LNCaP clone FGC (cell line): ENCODE data around the gene PPP1R1A.

Experiments used
- DNase-seq: peaks from one replicate; pipeline ENCODE4 v3.0.0-alpha.2; 2011; ENCODE audit warnings: low read depth
- H3K4me3 ChIP-seq: 2 replicates; pipeline ENCODE4 v1.5.1; 2011; ENCODE audit warnings: mild to moderate bottlenecking, low read depth, low read length, control low read depth
- TF ChIP-seq, protein P1 (sequence below): IDR thresholded peaks from 2 replicates; pipeline ENCODE4 v1.5.1; 2012; ENCODE audit warnings: mild to moderate bottlenecking; ENCODE audit not compliant: control insufficient read depth, insufficient read depth; ENCODE audit errors: extremely low read depth

The PPP1R1A gene

DNA sequence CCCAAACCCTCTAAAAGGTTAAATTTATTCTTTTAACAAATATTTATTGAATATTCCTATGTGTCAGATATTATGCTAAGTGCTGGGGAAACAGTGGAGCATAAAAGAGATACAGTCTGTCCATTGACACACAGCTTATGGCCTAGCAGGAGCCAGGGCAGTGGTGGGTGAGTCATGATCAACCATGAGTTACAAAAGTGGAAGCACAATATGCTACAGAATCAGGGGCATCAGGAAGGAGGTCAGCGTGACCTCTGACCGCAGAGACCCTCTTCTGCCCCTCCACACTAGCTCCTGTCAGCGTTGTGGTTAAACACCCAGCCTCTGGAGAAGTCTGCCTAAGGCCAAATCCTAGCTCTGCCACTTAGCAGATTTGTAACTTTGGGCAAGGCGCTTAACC, 4.7 kb upstream of the PPP1R1A start:
- DNase-seq = no peak
- H3K4me3 ChIP-seq = no peak overlapping the region
- TF ChIP-seq, protein P1, sequence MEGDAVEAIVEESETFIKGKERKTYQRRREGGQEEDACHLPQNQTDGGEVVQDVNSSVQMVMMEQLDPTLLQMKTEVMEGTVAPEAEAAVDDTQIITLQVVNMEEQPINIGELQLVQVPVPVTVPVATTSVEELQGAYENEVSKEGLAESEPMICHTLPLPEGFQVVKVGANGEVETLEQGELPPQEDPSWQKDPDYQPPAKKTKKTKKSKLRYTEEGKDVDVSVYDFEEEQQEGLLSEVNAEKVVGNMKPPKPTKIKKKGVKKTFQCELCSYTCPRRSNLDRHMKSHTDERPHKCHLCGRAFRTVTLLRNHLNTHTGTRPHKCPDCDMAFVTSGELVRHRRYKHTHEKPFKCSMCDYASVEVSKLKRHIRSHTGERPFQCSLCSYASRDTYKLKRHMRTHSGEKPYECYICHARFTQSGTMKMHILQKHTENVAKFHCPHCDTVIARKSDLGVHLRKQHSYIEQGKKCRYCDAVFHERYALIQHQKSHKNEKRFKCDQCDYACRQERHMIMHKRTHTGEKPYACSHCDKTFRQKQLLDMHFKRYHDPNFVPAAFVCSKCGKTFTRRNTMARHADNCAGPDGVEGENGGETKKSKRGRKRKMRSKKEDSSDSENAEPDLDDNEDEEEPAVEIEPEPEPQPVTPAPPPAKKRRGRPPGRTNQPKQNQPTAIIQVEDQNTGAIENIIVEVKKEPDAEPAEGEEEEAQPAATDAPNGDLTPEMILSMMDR = no peak

GRCh38 chr12:54592316-54592715, 3.9 kb upstream of the PPP1R1A start:
- DNase-seq = no peak

DNA sequence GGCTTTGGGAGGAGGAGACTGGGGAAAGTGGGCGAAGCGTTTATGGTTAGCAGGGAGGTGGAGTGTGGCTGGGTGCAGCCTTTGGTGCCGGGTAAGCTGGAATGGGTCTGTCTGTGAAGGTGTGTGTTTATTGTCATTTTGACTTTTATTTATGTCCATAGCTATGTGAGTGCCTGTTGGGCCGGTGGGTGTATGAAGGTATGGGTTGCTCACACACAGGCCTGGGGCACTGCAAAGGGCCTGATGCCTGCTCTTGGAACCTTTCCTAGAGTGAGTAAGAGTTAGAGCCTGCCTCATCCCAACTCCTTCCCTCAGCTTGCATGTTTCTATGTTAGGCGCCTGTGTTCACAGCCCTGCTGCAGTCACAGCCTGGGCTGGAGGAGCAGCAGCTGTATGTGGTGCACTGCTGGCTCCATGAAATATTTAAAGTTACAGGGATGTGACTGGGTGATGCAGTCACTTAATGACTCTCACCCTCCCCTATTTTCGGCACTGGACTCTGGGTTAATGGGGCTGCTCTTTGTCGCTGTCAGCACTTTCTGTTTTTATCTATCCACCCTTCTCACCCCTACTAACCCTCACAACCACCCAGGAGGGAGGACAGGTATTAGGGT, 2.6 kb upstream of the PPP1R1A start:
- DNase-seq = no peak
- TF ChIP-seq, protein P1 = no peak
- no peak overlapping the region for H3K4me3 ChIP-seq

More at GRCh38 chr12:54592316-54592715, 3.9 kb upstream of the PPP1R1A start:
- H3K4me3 ChIP-seq = no peak overlapping the region
- TF ChIP-seq, protein P1 = no peak

GRCh38 chr12:54589964-54590363, 1.5 kb upstream of the PPP1R1A start:
- DNase-seq = no peak
- no peak overlapping the region for H3K4me3 ChIP-seq
- TF ChIP-seq, protein P1 = no peak

- no peak for DNase-seq
- H3K4me3 ChIP-seq = no peak overlapping the region
- TF ChIP-seq, protein P1 = no peak
These were observed 420 bp upstream of the PPP1R1A start for GRCh38 chr12:54588890-54589267.

DNA sequence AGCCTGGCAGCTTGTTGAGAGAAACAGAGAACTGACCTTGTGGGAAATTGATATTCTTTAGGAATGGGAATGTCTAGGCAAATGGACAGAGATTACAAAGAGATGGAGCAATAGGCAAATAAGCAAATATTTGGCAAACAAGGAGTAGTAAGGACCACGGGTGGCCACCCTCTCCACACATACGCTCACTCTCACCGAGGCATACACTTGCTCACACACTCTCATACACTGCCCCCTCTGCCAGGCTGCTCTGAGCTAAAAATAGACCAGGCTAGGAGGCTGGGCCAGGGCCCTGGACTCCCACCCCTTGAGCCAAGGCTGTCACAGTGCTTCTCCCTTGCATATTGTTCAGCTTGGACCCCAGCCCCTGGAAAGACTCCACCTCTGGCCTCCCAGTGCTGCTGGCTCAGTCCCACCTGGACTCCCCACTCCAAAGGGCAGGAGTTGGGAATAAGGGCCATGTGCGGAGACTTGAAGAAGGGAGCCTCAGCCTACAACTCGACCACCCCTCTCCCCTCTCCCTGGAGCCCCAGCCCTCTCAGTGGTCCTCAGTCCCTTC, 1.1 kb downstream of the PPP1R1A start:
- TF ChIP-seq, protein P1 = no peak
- no peak for DNase-seq
- no peak overlapping the region for H3K4me3 ChIP-seq

GRCh38 chr12:54586620-54587019, 1.8 kb downstream of the PPP1R1A start:
- no peak overlapping the region for H3K4me3 ChIP-seq
- TF ChIP-seq, protein P1 = no peak
- DNase-seq = no peak
